ENCODE data around the gene CNPY2. TPM values are rescaled to one million over a fixed set of nuclear protein-coding genes. Genes with fewer than 3 reads are reported as not detected.

The CNPY2 gene
- total and polyA plus RNA-seq, 2 of the 13 experiments (the other 11 are each of a cell fraction or from before 2014, with no cell fraction given) = 285 to 356 TPM

- Histone ChIP-seq H3K4me3 (replicated peaks in 1 of 3; ENCODE audit: insufficient read depth in 1 of 3, low read depth in 2 of 3, low read length in 3 of 3) (peak overlapping the region; percentile 60 to 74 (median 71)), H3K4me1 (ENCODE audit: insufficient read depth, low read length) (peaks cover 54% of the 10 kb centered on the region), H3K27me3 (ENCODE audit: control insufficient read depth in 1 of 2, insufficient read depth in 2 of 2, low read length in 2 of 2) (no peaks in the 10 kb centered on the region; a peak in 1 of 5 replicates), H3K9ac (ENCODE audit: insufficient read depth, low read depth, low read length) (peak overlapping the region; percentile 83), H3K27ac (ENCODE audit: extremely low read length, insufficient read depth, low read length) (peak overlapping the region; percentile 88), H3K36me3 (replicated peaks in 1 of 2; ENCODE audit: control insufficient read depth in 1 of 2, insufficient read depth in 2 of 2, low read length in 2 of 2) (no peaks in the 10 kb centered on the region), H4K20me1 (ENCODE audit: insufficient read depth, low read length) (no peaks in the 10 kb centered on the region), H2AFZ (ENCODE audit: low read length) (no peak overlapping the region), H3K4me2 (ENCODE audit: low read depth, low read length) (peak overlapping the region; percentile 88), H3K9me3 (ENCODE audit: low read length) (no peaks in the 10 kb centered on the region), H3K79me2 (ENCODE audit: insufficient read depth, low read length) (no peaks in the 10 kb centered on the region)
- BruUV-seq (replicated peaks) = TSS peak; percentile 99
- POLR2A ChIA-PET = interaction anchor here (1.7 to 4.7 kb wide), 5 partner anchors 19 to 114 kb away, joined by 6 to 81 read pairs (median 16); partner anchors contain the start of genes APOF, CNPY2, COQ10A and RNF41
- TF ChIP-seq NCOA1 (CRISPR knock-in tag; IDR thresholded peaks at IDR 0.05) = 0 out of 2 replicates have a peak, but pooled peaks have one; percentile 56
- no peak for TF ChIP-seq ZNF781 (CRISPR knock-in tag; IDR thresholded peaks at IDR 0.05; ENCODE audit: borderline replicate concordance, not compliant biosample characterization)
- 8% methylated on average over 6 of the region's 6 CpGs for WGBS (ENCODE audit: low lambda C conversion rate)
- CTCF ChIA-PET (ENCODE audit: low intra/inter-chr PET ratio, low total read pairs) = interaction anchor here (2.0 kb wide), 1 partner anchor 129 kb away, joined by 5 read pairs; no protein-coding TSS in a partner anchor
- intact Hi-C loops (cut with micrococcal nuclease; ENCODE audit: unreplicated experiment) = loop anchor here (1.0 kb wide), 1 partner anchor 130 kb away; no protein-coding TSS in a partner anchor
- ATAC-seq (peak; percentile 2; the same call in 2 of the 3 replicates), DNase-seq (ENCODE audit: low spot score) (no peak), FAIRE-seq (no peak)
- in situ Hi-C loops (cut with HindIII; ENCODE audit: extremely low pct_ligation_motif_present, low pct_unique_long_range_greater_than_20kb) = no loop called here
These were observed 18.7 kb upstream of the CNPY2 start for GRCh38 chr12:56334490-56334793.

- ChIA-PET CTCF (ENCODE audit: low intra/inter-chr PET ratio, low total read pairs) (interaction anchor here (2.0 kb wide), 1 partner anchor 130 kb away, joined by 5 read pairs; no protein-coding TSS in a partner anchor), POLR2A (interaction anchor here (0.7 to 4.7 kb wide), 22 partner anchors 9 to 778 kb away, joined by 3 to 81 read pairs (median 4); partner anchors contain the start of genes APOF, CNPY2, COQ10A and ESYT1)
- peak; percentile 67 for FAIRE-seq
- peak; percentile 22 for TF ChIP-seq HNRNPK (IDR thresholded peaks at IDR 0.05; ENCODE audit: low read depth, low read length, poor library complexity, severe bottlenecking)
- no peak for TF ChIP-seq CENPX (CRISPR knock-in tag; IDR thresholded peaks at IDR 0.05)
- 0 out of 2 replicates have a peak, but pooled peaks have one; percentile 50 for TF ChIP-seq ZNF431 (CRISPR knock-in tag; IDR thresholded peaks at IDR 0.05; ENCODE audit: borderline replicate concordance, low read depth)
- TF ChIP-seq REL (CRISPR knock-in tag; conservative IDR thresholded peaks at IDR 0.05) = 0 out of 2 replicates have a peak, but pooled peaks have one; percentile 63
- no peak for TF ChIP-seq SOX6 (IDR thresholded peaks at IDR 0.05)
- TF ChIP-seq SOX6 (CRISPR knock-in tag; IDR thresholded peaks at IDR 0.05) = no peak
- TF ChIP-seq ZNF782 (CRISPR knock-in tag; IDR thresholded peaks at IDR 0.05; ENCODE audit: borderline replicate concordance) = no peak
- TF ChIP-seq TBX2 (CRISPR knock-in tag; IDR thresholded peaks at IDR 0.05; ENCODE audit: borderline replicate concordance) = peak; percentile 78
- TF ChIP-seq, protein P1, sequence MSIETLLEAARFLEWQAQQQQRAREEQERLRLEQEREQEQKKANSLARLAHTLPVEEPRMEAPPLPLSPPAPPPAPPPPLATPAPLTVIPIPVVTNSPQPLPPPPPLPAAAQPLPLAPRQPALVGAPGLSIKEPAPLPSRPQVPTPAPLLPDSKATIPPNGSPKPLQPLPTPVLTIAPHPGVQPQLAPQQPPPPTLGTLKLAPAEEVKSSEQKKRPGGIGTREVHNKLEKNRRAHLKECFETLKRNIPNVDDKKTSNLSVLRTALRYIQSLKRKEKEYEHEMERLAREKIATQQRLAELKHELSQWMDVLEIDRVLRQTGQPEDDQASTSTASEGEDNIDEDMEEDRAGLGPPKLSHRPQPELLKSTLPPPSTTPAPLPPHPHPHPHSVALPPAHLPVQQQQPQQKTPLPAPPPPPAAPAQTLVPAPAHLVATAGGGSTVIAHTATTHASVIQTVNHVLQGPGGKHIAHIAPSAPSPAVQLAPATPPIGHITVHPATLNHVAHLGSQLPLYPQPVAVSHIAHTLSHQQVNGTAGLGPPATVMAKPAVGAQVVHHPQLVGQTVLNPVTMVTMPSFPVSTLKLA (IDR thresholded peaks at IDR 0.05) = no peak
- TF ChIP-seq ZNF501 (CRISPR knock-in tag; IDR thresholded peaks at IDR 0.05) = peak; percentile 51; the same call in 1 of the 2 replicates
- no peak for TF ChIP-seq ZBTB1 (CRISPR knock-in tag; IDR thresholded peaks at IDR 0.05; ENCODE audit: borderline replicate concordance)
- no peak for TF ChIP-seq STAT5B (CRISPR knock-in tag; IDR thresholded peaks at IDR 0.05)
- peak; percentile 24; the same call in 1 of the 2 replicates for TF ChIP-seq NR2F2 (IDR thresholded peaks at IDR 0.05; ENCODE audit: borderline replicate concordance, low read depth)
- TF ChIP-seq ZZZ3 (CRISPR knock-in tag; IDR thresholded peaks at IDR 0.05; ENCODE audit: borderline replicate concordance) = 0 out of 2 replicates have a peak, but pooled peaks have one; percentile 20
These were observed 18.1 kb upstream of the CNPY2 start, which contains the start of gene PAN2 for GRCh38 chr12:56333679-56334489. Gene PAN2 (minus strand): TSS chr12:56334000. CDS start chr12:56333094, 906 bp downstream.

More at GRCh38 chr12:56333679-56334489, 18.1 kb upstream of the CNPY2 start, which contains the start of gene PAN2:
- H3K4me2 ChIP-seq (ENCODE audit: low read depth, low read length) = peak within 1 kb of the TSS; percentile 88
- H3K79me2 ChIP-seq (ENCODE audit: insufficient read depth, low read length) = no peaks in the 10 kb centered on the region
- H3K4me3 ChIP-seq (replicated peaks in 1 of 3; ENCODE audit: insufficient read depth in 1 of 3, low read depth in 2 of 3, low read length in 3 of 3) = peak within 1 kb of the TSS; percentile 60 to 74 (median 71)
- peaks cover 48% of the 10 kb centered on the region for H3K4me1 ChIP-seq (ENCODE audit: insufficient read depth, low read length)
- WGBS (ENCODE audit: low lambda C conversion rate) = under 1% methylated on average over 26 of the region's 45 CpGs
- no peaks in the 10 kb centered on the region; a peak in 1 of 5 replicates for H3K27me3 ChIP-seq (ENCODE audit: control insufficient read depth in 1 of 2, insufficient read depth in 2 of 2, low read length in 2 of 2)
- in situ Hi-C loops (cut with HindIII; ENCODE audit: extremely low pct_ligation_motif_present, low pct_unique_long_range_greater_than_20kb) = no loop called here
- H3K9ac ChIP-seq (ENCODE audit: insufficient read depth, low read depth, low read length) = peak within 1 kb of the TSS; percentile 83
- no peaks in the 10 kb centered on the region for H3K9me3 ChIP-seq (ENCODE audit: low read length)
- intact Hi-C loops (cut with micrococcal nuclease; ENCODE audit: unreplicated experiment) = loop anchor here (1.0 kb wide), 1 partner anchor 130 kb away; no protein-coding TSS in a partner anchor
- ATAC-seq (peak; percentile 99), DNase-seq (ENCODE audit: low spot score) (peak; percentile 96)
- no TSS peak for BruUV-seq (replicated peaks)
- peak within 1 kb of the TSS; percentile 49 for H2AFZ ChIP-seq (ENCODE audit: low read length)
- H4K20me1 ChIP-seq (ENCODE audit: insufficient read depth, low read length) = no peaks in the 10 kb centered on the region
- H3K36me3 ChIP-seq (replicated peaks in 1 of 2; ENCODE audit: control insufficient read depth in 1 of 2, insufficient read depth in 2 of 2, low read length in 2 of 2) = no peaks in the 10 kb centered on the region
- peak within 1 kb of the TSS; percentile 88 for H3K27ac ChIP-seq (ENCODE audit: extremely low read length, insufficient read depth, low read length)

Measured in HepG2 (cell line).